AG08396 (cell line): ENCODE measurements around the gene ISY1.
"Not testable (repeated sequence)": the region's sequence is repeated elsewhere in the genome, so short reads cannot be mapped to it uniquely, and the experiment has no call there.

Experiments used
- DNase-seq: peaks from one replicate; pipeline ENCODE4 v3.0.0; 2012; ENCODE audit warnings: low spot score, mixed read lengths

The ISY1 gene

GRCh38 chr3:129120254-129121004, 40.4 kb downstream of the ISY1 start:
- peak; percentile 94 for DNase-seq

- DNase-seq = no peak
These were observed 41.3 kb downstream of the ISY1 start for GRCh38 chr3:129119365-129120100.

- no peak for DNase-seq
These were observed 42.1 kb downstream of the ISY1 start for GRCh38 chr3:129118745-129119144.

GRCh38 chr3:129117134-129117533, 43.7 kb downstream of the ISY1 start:
- DNase-seq = no peak

- no peak for DNase-seq
These were observed 44.3 kb downstream of the ISY1 start for GRCh38 chr3:129116482-129116946.

- no peak for DNase-seq
These were observed 46.4 kb downstream of the ISY1 start for GRCh38 chr3:129114455-129114854.

GRCh38 chr3:129112308-129113052, 48.4 kb downstream of the ISY1 start:
- no peak for DNase-seq

GRCh38 chr3:129111076-129111780, 49.6 kb downstream of the ISY1 start:
- not testable (repeated sequence) for DNase-seq

- no peak for DNase-seq
These were observed 53.1 kb downstream of the ISY1 start for GRCh38 chr3:129107793-129108192.

GRCh38 chr3:129106866-129107565, 53.8 kb downstream of the ISY1 start:
- no peak for DNase-seq

GRCh38 chr3:129106320-129106719, 54.5 kb downstream of the ISY1 start:
- no peak for DNase-seq

GRCh38 chr3:129105862-129106261, 55.0 kb downstream of the ISY1 start:
- no peak for DNase-seq

GRCh38 chr3:129104498-129105079, 56.3 kb downstream of the ISY1 start:
- DNase-seq = no peak

GRCh38 chr3:129104051-129104450, 56.8 kb downstream of the ISY1 start:
- DNase-seq = no peak

GRCh38 chr3:129103296-129103695, 57.6 kb downstream of the ISY1 start:
- DNase-seq = no peak

GRCh38 chr3:129101370-129102138, 59.3 kb downstream of the ISY1 start:
- DNase-seq = no peak

- DNase-seq = no peak
These were observed 60.6 kb downstream of the ISY1 start for GRCh38 chr3:129100274-129100673.

GRCh38 chr3:129095285-129095684, 65.6 kb downstream of the ISY1 start:
- DNase-seq = no peak

- DNase-seq = not testable (repeated sequence)
These were observed 72.6 kb downstream of the ISY1 start for GRCh38 chr3:129088312-129088711.

GRCh38 chr3:129087904-129088303, 73.0 kb downstream of the ISY1 start:
- not testable (repeated sequence) for DNase-seq
